Coronary artery (tissue), 2 donors: ENCODE measurements around the gene MRPL43.

ENCODE experiments used
- DNase-seq: peaks from one replicate; pipeline ENCODE4 v3.0.0-alpha.2; 2017; ENCODE audit warnings: low spot score
- H3K27ac ChIP-seq, 2 donors: fragments of 200-600 bp; sonication (generic); one replicate each; pipeline ENCODE4 v1.5.1; 2016 to 2019
- H3K4me3 ChIP-seq: fragments of 200-600 bp; sonication (generic); 2 replicates; pipeline ENCODE4 v1.5.1; 2016; ENCODE audit warnings: mild to moderate bottlenecking, moderate library complexity
- TF ChIP-seq, protein P1 (sequence below): fragments of 200-600 bp; sonication (generic); IDR thresholded peaks from one replicate; pipeline ENCODE4 v1.5.1; 2019; ENCODE audit warnings: antibody characterized with exemption

MRPL43 gene

GRCh38 chr10:100939763-100940344 lies 47.4 kb downstream of the MRPL43 start:
- no peak overlapping the region for H3K27ac ChIP-seq
- TF ChIP-seq, protein P1, sequence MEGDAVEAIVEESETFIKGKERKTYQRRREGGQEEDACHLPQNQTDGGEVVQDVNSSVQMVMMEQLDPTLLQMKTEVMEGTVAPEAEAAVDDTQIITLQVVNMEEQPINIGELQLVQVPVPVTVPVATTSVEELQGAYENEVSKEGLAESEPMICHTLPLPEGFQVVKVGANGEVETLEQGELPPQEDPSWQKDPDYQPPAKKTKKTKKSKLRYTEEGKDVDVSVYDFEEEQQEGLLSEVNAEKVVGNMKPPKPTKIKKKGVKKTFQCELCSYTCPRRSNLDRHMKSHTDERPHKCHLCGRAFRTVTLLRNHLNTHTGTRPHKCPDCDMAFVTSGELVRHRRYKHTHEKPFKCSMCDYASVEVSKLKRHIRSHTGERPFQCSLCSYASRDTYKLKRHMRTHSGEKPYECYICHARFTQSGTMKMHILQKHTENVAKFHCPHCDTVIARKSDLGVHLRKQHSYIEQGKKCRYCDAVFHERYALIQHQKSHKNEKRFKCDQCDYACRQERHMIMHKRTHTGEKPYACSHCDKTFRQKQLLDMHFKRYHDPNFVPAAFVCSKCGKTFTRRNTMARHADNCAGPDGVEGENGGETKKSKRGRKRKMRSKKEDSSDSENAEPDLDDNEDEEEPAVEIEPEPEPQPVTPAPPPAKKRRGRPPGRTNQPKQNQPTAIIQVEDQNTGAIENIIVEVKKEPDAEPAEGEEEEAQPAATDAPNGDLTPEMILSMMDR = no peak
- H3K4me3 ChIP-seq = no peak overlapping the region
- DNase-seq = no peak
